Prostate gland (tissue), 2 donors: ENCODE measurements around the gene GTF2A2. TPM values are rescaled to one million over a fixed set of nuclear protein-coding genes. Genes with fewer than 3 reads are reported as not detected.
"Not testable (repeated sequence)": the region's sequence is repeated elsewhere in the genome, so short reads cannot be mapped to it uniquely, and the experiment has no call there.

Experiments
- DNase-seq: peaks from one replicate; pipeline ENCODE4 v3.0.0-alpha.2; 2019; ENCODE audit warnings: low spot score
- H3K27ac ChIP-seq, 2 donors: fragments of 200-600 bp; sonication (generic); 2 replicates each; pipeline ENCODE4 v1.5.1; 2017 to 2019
- H3K27me3 ChIP-seq: fragments of 200-600 bp; sonication (generic); replicated peaks from 2 replicates; pipeline ENCODE4 v1.5.1; 2019; ENCODE audit not compliant: insufficient read depth
- H3K36me3 ChIP-seq, 2 donors: fragments of 200-600 bp; sonication (generic); 1 replicate in 1 of 2; 2 replicates in 1 of 2; pipeline versions ENCODE4 v1.5.1 to v1.8.1; 2017 to 2019
- H3K4me1 ChIP-seq: fragments of 200-600 bp; sonication (generic); replicated peaks from 2 replicates; pipeline ENCODE4 v1.5.1; 2019
- H3K4me3 ChIP-seq, 2 donors: fragments of 200-600 bp; sonication (generic); 2 replicates each; pipeline ENCODE4 v1.5.1; 2017 to 2019
- H3K9me3 ChIP-seq: fragments of 200-600 bp; sonication (generic); 2 replicates; pipeline ENCODE4 v1.5.1; 2017
- POLR2A ChIP-seq: fragments of 450-650 bp; IDR thresholded peaks from one replicate; pipeline ENCODE4 v1.6.1; 2016; ENCODE audit warnings: antibody characterized with exemption, mild to moderate bottlenecking
- POLR2AphosphoS5 ChIP-seq: sonication (generic); formaldehyde crosslinking; IDR thresholded peaks from one replicate; pipeline ENCODE4 v1.6.1; 2017; ENCODE audit warnings: antibody characterized with exemption
- WGBS: methylation state at CpG from one replicate; pipeline ENCODE4 v1.1.5; 2018; 5-methylcytosine and 5-hydroxymethylcytosine counted together
- intact Hi-C: fragments of 100-400 bp; cut with DNase I; formaldehyde crosslinking; loops from one replicate; pipeline ENCODE4 v1.14.2; 2022
- total RNA-seq, 2 donors: library from RNA; depleted of rRNA; stranded (reverse); fragments of >200 nt; gene quantifications; one replicate each; pipeline ENCODE4 v1.1.0, GENCODE V29; 2016
- TF ChIP-seq, protein P1 (sequence below), 4 experiments: fragments of 200-600 bp in 2 of 4; fragments of 450-650 bp in 2 of 4; sonication (generic) in 2 of 4; IDR thresholded peaks; 1 replicate in 3 of 4; 2 replicates in 1 of 4; pipeline ENCODE4 v1.5.1; 2016 to 2019; ENCODE audit warnings: antibody characterized with exemption in 4 of 4, mild to moderate bottlenecking in 2 of 4, moderate library complexity in 2 of 4

GTF2A2 gene
- total RNA-seq, 2 donors from 2014 or later: 34.2 to 47.4 TPM

DNA sequence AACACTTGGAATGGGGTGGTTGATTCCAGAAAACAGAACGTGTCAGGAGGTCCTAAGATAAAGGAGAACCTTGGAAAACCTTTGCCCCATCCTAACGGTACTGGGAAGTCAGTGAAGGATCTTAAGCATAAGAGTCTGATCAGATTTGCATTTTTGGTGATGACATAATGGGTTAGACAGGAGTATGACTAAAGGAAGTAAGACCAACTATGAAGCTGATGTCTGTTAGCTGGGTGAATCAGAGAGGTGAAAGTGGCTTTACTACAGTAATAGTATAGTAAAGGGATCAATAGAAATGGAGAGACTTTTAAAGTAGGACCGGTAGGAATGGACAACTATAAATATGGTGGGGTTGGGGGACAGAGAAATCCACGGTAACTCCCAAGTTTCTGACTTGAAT is 12.6 kb downstream of the GTF2A2 start:
- DNase-seq: no peak
- Histone ChIP-seq H3K4me1 (no peaks in the 10 kb centered on the region), H3K4me3 (no peak overlapping the region), H3K27me3 (no peaks in the 10 kb centered on the region), H3K9me3 (no peaks in the 10 kb centered on the region), H3K27ac (no peak overlapping the region), H3K36me3 (no peaks in the 10 kb centered on the region)
- intact Hi-C loops: no loop called here
- WGBS: 87% methylated on average over 4 of the region's 4 CpGs
- TF ChIP-seq POLR2A: no peak
- no peak for TF ChIP-seq POLR2AphosphoS5
- TF ChIP-seq, protein P1, sequence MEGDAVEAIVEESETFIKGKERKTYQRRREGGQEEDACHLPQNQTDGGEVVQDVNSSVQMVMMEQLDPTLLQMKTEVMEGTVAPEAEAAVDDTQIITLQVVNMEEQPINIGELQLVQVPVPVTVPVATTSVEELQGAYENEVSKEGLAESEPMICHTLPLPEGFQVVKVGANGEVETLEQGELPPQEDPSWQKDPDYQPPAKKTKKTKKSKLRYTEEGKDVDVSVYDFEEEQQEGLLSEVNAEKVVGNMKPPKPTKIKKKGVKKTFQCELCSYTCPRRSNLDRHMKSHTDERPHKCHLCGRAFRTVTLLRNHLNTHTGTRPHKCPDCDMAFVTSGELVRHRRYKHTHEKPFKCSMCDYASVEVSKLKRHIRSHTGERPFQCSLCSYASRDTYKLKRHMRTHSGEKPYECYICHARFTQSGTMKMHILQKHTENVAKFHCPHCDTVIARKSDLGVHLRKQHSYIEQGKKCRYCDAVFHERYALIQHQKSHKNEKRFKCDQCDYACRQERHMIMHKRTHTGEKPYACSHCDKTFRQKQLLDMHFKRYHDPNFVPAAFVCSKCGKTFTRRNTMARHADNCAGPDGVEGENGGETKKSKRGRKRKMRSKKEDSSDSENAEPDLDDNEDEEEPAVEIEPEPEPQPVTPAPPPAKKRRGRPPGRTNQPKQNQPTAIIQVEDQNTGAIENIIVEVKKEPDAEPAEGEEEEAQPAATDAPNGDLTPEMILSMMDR (IDR thresholded peaks at IDR 0.05): no peak

GRCh38 chr15:59642351-59642750 is 15.0 kb downstream of the GTF2A2 start:
- no peak for TF ChIP-seq POLR2A
- no peak for TF ChIP-seq POLR2AphosphoS5
- TF ChIP-seq, protein P1 (IDR thresholded peaks at IDR 0.05): peak in 1 of 4 experiments; percentile 10
- intact Hi-C loops: no loop called here
- H3K36me3 ChIP-seq: no peaks in the 10 kb centered on the region

DNA sequence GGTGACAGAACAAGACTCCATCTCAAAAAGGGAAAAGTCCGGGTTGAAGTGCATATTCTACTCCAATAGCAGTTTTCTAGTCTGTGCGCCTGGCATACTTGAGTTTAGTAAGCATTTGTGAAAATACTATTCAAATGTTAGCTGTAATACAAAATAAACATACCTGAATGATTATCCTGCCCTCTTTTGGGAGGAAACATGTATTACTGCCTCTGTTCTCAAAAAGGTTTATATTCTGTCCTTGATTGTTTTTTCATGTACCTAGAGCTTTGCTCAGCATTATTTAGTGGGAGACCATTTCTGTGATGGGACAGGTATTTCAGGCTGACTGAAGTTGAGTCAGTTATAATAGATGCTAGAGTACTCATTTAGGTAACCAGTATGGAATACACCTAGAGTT is 19.8 kb downstream of the GTF2A2 start:
- H3K4me1 ChIP-seq, intact Hi-C loops, H3K9me3 ChIP-seq, H3K4me3 ChIP-seq, H3K36me3 ChIP-seq, DNase-seq, H3K27ac ChIP-seq, H3K27me3 ChIP-seq: not testable (repeated sequence)
- TF ChIP-seq, protein P1 (IDR thresholded peaks at IDR 0.05): peak in 1 of 4 experiments; percentile 36
- 92% methylated on average over 2 of the region's 2 CpGs for WGBS

More at GRCh38 chr15:59642351-59642750, 15.0 kb downstream of the GTF2A2 start:
- no peak for DNase-seq
- no peaks in the 10 kb centered on the region for H3K4me1 ChIP-seq
- 86% methylated on average over 2 of the region's 2 CpGs for WGBS
- no peak overlapping the region for H3K4me3 ChIP-seq
- no peak overlapping the region for H3K27ac ChIP-seq
- no peaks in the 10 kb centered on the region for H3K9me3 ChIP-seq
- H3K27me3 ChIP-seq: no peaks in the 10 kb centered on the region

DNA sequence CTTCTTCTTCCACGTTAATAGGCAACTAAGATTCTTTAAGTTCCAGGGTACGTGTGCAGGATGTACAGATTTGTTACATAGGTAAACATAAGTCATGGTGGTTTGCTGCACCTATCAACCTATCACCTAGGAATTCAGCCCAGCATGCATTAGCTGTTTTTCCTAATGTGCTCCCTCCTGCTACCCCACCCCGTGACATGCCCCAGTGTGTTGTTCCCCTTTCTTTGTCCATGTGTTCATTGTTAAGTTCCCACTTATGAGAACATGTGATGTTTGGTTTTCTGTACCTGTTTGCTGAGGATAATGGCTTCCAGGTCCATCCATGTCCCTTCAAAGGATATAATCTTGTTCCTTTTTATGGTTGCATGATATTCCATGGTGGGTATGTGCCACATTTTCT is 21.1 kb downstream of the GTF2A2 start:
- TF ChIP-seq POLR2A (no peak), POLR2AphosphoS5 (no peak)
- TF ChIP-seq, protein P1 (IDR thresholded peaks at IDR 0.05): no peak
- Histone ChIP-seq H3K9me3 (no peaks in the 10 kb centered on the region), H3K4me3 (no peak overlapping the region), H3K27ac (no peak overlapping the region), H3K27me3 (no peaks in the 10 kb centered on the region), H3K36me3 (no peaks in the 10 kb centered on the region), H3K4me1 (no peaks in the 10 kb centered on the region)
- intact Hi-C loops: no loop called here
- no peak for DNase-seq
- 85% methylated on average over 3 of the region's 3 CpGs for WGBS

DNA sequence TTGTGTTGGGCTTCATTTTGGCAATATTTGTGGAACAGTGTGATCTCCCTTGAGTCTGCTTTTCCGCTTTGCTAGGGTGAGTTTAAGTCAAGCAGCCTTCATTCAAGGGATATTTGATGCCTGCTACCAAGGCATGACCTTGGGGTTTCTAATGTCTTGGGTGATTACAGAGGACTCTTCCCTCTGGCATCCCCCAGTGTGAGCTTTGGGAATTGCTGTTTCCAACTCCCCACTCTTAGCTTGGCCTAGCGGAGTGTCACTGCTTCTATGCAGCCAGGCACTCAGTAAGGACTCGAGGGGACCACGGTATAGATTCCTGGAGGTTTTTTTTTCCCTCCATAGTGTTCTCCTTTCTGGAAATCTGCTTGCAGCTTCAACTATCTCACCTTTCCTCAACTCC is 24.6 kb downstream of the GTF2A2 start:
- Histone ChIP-seq H3K4me3 (no peak overlapping the region), H3K27ac (no peak overlapping the region), H3K36me3 (no peaks in the 10 kb centered on the region), H3K27me3 (no peaks in the 10 kb centered on the region), H3K4me1 (no peaks in the 10 kb centered on the region), H3K9me3 (no peaks in the 10 kb centered on the region)
- DNase-seq: no peak
- no peak for TF ChIP-seq POLR2AphosphoS5
- TF ChIP-seq, protein P1 (IDR thresholded peaks at IDR 0.05): no peak
- no peak for TF ChIP-seq POLR2A
- 61% methylated on average over 4 of the region's 4 CpGs for WGBS
- intact Hi-C loops: no loop called here
